GM12891 (cell line): ENCODE results near the gene GPC5.

Experiments
- PAX5 ChIP-seq: IDR thresholded peaks from 2 replicates; pipeline ENCODE4 v1.6.1; 2011; ENCODE audit warnings: low read length, moderate library complexity, mild to moderate bottlenecking; ENCODE audit not compliant: insufficient read depth, severe bottlenecking
- POLR2A ChIP-seq: IDR thresholded peaks from 2 replicates; pipeline ENCODE4 v1.6.1; 2011; ENCODE audit warnings: low read depth, low read length, control low read depth
- POLR2AphosphoS5 ChIP-seq: IDR thresholded peaks from 2 replicates; pipeline ENCODE4 v1.6.1; 2011; ENCODE audit warnings: low read depth, low read length, control low read depth
- POU2F2 ChIP-seq: IDR thresholded peaks from 2 replicates; pipeline ENCODE4 v1.6.1; 2011; ENCODE audit warnings: low read depth, mild to moderate bottlenecking, control low read depth, low read length, moderate library complexity
- SPI1 ChIP-seq: IDR thresholded peaks from 2 replicates; pipeline ENCODE4 v1.6.1; 2011; ENCODE audit warnings: low read depth, low read length, control low read depth
- TAF1 ChIP-seq: IDR thresholded peaks from 2 replicates; pipeline ENCODE4 v1.6.1; 2011; ENCODE audit warnings: low read depth, low read length, control low read depth

- TF ChIP-seq TAF1 (no peak), POLR2AphosphoS5 (no peak), POU2F2 (no peak), POLR2A (no peak), SPI1 (no peak), PAX5 (no peak)
Measured at GRCh38 chr13:91724591-91724990, 326.2 kb downstream of the GPC5 start.
